Astrocyte of the cerebellum (primary cell): ENCODE measurements around the gene POLR3E.

Experiments used
- DNase-seq: peaks from one replicate; pipeline ENCODE4 v3.0.0-alpha.2; 2011; ENCODE audit warnings: low read depth
- H3K4me3 ChIP-seq: 2 replicates; pipeline ENCODE4 v1.5.1; 2011; ENCODE audit warnings: mild to moderate bottlenecking, low read depth, low read length, moderate library complexity
- in situ Hi-C: cut with HindIII; loops from 2 replicates; pipeline ENCODE4 v1.10.0; 2017; ENCODE audit warnings: low sequenced_read_pairs
- TF ChIP-seq, protein P1 (sequence below): IDR thresholded peaks from 2 replicates; pipeline ENCODE4 v1.5.1; 2012; ENCODE audit warnings: low read length, low read depth, moderate library complexity, mild to moderate bottlenecking; ENCODE audit errors: missing control alignments

The POLR3E gene

DNA sequence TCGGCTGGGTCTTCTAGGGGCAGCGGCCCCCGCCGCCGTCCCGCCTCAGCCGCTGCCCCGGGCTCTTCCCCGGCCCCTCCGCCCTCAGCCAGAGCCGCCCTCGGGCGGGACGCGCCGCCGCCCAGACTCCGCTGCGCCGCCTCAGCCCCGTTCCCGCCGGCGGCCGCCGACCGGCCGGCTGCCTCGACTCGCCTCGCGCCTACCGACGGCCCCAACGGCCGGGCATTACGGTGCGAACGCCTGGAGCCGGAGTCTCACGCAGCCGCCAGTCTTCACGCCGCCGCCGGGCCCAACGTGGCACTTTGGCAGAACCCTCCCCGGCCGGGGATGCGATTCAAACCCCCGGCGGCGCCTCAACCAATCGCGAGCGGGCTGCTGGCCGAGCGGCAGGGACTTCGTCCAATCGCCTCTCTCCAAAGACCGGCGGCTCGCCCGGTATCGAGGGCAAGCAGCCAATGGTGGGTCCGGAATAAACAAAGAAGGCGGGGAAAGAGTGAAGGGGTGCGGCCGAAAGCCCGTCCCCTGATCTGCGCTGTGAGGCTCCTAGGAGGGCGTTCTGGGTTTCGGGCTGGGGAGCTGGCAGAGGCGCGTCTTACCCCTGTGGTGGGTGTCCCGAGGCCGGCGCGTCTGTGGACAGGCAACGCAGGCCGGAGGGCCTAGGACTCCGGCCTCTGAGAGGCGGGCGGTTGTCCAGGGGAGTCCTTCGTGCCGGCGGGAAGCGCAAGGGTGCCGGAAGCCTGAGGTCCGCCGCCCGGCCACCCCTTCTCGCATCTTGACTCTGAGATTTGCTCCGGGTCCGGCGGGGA lies 77.3 kb downstream of the POLR3E start, which contains the start of gene CDR2:
TSS of gene CDR2 (minus strand) at position 309 of the 806 bp plus-strand sequence. CDS start 310 bp downstream, outside the sequence.
- in situ Hi-C loops, result no loop called here
- peak within 1 kb of the TSS; percentile 87 for H3K4me3 ChIP-seq
- peak; percentile 91 for DNase-seq
- TF ChIP-seq, protein P1, sequence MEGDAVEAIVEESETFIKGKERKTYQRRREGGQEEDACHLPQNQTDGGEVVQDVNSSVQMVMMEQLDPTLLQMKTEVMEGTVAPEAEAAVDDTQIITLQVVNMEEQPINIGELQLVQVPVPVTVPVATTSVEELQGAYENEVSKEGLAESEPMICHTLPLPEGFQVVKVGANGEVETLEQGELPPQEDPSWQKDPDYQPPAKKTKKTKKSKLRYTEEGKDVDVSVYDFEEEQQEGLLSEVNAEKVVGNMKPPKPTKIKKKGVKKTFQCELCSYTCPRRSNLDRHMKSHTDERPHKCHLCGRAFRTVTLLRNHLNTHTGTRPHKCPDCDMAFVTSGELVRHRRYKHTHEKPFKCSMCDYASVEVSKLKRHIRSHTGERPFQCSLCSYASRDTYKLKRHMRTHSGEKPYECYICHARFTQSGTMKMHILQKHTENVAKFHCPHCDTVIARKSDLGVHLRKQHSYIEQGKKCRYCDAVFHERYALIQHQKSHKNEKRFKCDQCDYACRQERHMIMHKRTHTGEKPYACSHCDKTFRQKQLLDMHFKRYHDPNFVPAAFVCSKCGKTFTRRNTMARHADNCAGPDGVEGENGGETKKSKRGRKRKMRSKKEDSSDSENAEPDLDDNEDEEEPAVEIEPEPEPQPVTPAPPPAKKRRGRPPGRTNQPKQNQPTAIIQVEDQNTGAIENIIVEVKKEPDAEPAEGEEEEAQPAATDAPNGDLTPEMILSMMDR, result no peak

DNA sequence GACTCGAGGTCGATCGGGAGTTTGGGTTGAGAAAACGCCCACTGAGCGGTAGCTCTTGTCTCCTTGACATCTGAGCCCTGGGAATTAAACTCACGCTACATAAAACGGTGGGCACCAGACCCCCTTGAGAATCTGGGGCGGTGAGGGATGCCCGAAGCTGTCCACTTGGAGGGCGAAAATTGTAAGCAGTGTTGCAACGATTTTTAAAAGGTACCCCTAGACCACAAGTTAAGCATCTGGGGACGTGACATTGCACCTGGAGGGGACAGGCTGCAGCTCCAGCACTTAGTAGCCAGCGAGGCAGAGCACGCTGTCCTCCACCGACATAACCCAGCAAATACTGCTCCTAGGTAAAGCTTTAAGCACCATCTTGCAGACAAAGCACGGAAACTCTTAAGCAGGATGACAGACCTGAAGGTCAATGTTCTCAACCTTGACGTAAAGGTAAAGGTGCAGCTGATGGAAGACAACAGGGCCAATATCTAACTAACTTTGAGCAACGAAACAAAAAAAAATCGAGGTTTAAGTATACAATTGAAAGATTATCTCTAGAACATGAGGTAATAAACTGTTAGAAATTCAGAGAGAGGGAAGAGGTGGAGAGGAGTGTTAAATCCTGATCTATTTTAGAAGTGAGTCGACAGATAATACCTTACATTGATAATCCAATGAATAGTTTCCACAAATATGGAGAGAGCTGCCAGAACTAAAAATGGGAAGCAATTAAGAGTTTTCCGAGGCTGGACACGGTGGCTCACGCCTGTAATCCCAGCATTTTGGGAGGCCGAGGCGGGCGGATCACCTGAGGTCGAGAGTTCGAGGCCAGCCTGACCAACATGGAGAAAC lies 78.1 kb downstream of the POLR3E start:
- no peak for DNase-seq
- in situ Hi-C loops, result no loop called here
- H3K4me3 ChIP-seq, result peak overlapping the region; percentile 87
- TF ChIP-seq, protein P1, result no peak

DNA sequence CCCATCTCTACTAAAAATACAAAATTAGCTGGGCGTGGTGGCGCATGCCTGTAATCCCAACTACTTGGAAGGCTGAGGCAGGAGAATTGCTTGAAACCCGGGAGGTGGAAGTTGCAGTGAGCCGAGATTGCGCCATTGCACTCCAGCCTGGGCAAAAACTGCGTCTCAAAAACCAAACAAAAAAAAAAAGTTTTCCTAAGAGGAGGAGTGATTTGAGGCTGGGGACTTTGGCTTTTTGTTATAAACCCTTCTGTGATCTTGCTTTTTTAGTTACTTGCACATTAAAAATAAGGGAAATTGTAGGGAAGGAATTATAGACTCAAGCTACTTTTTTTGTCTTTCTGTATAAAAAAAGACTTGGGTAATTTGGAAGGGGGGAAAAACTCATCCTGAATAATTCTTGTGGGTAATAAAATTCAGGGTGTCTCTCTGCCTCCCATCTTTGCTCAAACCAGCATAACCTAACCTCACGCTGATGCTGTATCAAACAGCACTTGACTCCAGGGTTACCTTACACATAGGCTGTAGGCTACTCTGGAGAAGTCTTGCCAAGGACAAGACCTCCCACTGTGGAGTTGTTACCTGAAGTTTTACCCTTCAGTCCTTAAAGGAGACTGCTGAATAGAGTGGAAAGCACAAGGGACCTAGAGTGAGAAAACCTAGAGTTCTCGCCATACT lies 78.9 kb downstream of the POLR3E start:
- in situ Hi-C loops, result no loop called here
- DNase-seq, result no peak
- TF ChIP-seq, protein P1, result no peak

DNA sequence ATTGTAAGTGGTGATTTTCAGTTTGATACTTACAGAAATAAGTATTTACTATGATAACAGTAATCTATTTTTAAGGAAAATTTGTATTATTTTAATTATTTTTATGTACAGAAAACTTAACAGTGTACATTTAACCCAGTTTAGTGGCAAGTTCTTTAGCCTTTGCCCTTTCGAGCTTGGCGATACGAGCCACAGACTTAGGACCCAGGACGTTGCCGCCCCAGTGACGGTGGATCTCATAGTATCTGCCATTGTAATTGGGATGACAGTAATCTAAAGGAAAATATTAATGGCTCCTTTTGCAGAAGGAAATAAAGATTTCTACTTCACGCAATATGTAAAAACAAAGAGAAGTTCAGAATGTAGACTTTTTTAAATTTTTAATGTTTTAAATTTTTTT lies 82.4 kb downstream of the POLR3E start:
- TF ChIP-seq, protein P1, result no peak
- no peak for DNase-seq
- H3K4me3 ChIP-seq, result no peak overlapping the region
- in situ Hi-C loops, result no loop called here

More for the DNA sequence above, 78.9 kb downstream of the POLR3E start:
- H3K4me3 ChIP-seq, result no peak overlapping the region

DNA sequence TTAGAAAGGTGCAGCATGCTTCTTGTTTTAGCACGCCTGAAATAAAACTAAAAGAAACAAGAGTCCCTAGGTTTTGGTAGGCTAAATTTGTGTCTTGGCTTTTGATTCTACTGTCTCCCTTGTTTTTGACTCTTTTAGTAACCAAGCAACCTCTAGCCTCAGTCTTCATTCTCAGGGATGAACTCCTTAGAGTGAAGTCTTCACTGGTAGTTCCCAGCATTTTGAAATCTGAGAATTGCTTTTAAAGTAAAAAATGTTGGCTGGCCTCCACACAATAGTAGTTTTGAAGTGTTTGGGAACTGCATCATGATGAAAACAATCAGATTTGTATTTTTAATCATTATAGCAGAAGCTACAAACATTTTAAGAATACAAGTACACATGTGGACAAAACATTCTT lies 83.3 kb downstream of the POLR3E start:
- in situ Hi-C loops, result no loop called here
- no peak for DNase-seq
- H3K4me3 ChIP-seq, result no peak overlapping the region
- TF ChIP-seq, protein P1, result no peak

DNA sequence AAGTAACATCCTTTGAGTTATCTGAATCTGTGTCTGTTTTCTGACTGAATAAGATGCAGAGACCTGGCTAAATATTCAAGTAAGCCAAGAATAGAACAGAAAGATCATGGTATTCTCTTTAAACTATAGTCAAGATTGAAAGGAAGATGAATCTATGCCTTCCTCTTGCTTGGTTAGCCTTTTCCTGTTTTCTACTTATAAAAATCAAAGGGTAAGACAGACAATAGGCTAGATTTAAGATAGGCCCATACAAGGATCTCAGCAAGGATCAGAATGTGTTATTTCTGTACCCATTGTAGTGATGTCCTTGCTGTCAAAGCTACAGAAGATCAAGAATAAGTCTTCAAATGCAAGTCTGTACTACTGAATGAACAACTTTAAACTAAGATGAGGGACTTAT lies 84.2 kb downstream of the POLR3E start:
- no peak for DNase-seq
- no peak overlapping the region for H3K4me3 ChIP-seq
- in situ Hi-C loops, result no loop called here
- TF ChIP-seq, protein P1, result no peak
